Measurements from ENCODE around the gene TOR2A. TPM values are rescaled to one million over a fixed set of nuclear protein-coding genes. Genes with fewer than 3 reads are reported as not detected.
A peak's percentile ranks its signal among the peaks of the same experiment; 100 is the strongest.
"Not testable (repeated sequence)": the region's sequence is repeated elsewhere in the genome, so short reads cannot be mapped to it uniquely, and the experiment has no call there.

TOR2A gene
- total RNA-seq, 3 donors from 2014 or later: 9.5 to 16.7 (median 9.6) TPM

- Histone ChIP-seq H3K9me3 (no peaks in the 10 kb centered on the region), H3K27ac (peak overlapping the region in 1 of 2 donors; percentile 84), H3K4me3 (peak overlapping the region in 1 of 3 donors; percentile 37), H3K27me3 (no peaks in the 10 kb centered on the region), H3K4me1 (no peaks in the 10 kb centered on the region), H3K36me3 (no peaks in the 10 kb centered on the region)
- TF ChIP-seq POLR2A (IDR thresholded peaks at IDR 0.05): no peak
- no peak for TF ChIP-seq POLR2AphosphoS5 (IDR thresholded peaks at IDR 0.05)
- intact Hi-C loops (cut with DNase I; ENCODE audit: low total_unique reads): no loop called here
- DNase-seq (ENCODE audit: low spot score in 2 of 2): no peak
These were observed 26.4 kb upstream of the TOR2A start for GRCh38 chr9:127761491-127761956.

- Histone ChIP-seq H3K4me1 (no peaks in the 10 kb centered on the region), H3K27ac (peak overlapping the region in 1 of 2 donors; percentile 84), H3K36me3 (no peaks in the 10 kb centered on the region), H3K4me3 (no peak overlapping the region), H3K9me3 (no peaks in the 10 kb centered on the region), H3K27me3 (peaks cover 0 to 3% of the 10 kb centered on the region in 2 donors)
- TF ChIP-seq CTCF (IDR thresholded peaks at IDR 0.05) (no peak), POLR2A (IDR thresholded peaks at IDR 0.05) (no peak)
- intact Hi-C loops (cut with DNase I; ENCODE audit: low total_unique reads): no loop called here
- no peak for DNase-seq (ENCODE audit: low spot score in 2 of 2)
These were observed 26.0 kb upstream of the TOR2A start for GRCh38 chr9:127761061-127761460.

DNA sequence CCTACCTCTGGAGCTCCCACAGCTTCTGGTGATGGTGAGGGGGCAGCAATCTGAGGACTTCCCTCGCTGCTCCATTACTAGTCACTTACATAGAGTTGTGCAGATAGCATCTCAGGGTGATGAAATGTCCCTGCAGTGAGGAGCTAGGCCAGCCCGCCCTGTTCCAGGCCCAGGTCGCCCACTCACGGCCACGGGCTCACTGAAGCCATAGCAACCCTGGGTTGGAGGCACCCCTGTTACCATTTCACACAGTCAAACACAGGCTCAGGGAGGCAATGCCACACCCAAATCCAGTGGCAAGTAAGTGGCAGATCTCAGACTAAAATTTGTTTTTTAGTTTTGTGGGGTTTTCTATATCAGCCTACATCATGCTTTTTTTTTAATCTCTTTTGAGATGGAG, 23.7 kb upstream of the TOR2A start:
- no peak for DNase-seq (ENCODE audit: low spot score in 2 of 2)
- peaks cover 4 to 25% of the 10 kb centered on the region in 2 donors for H3K27me3 ChIP-seq

GRCh38 chr9:127756776-127757175, 21.7 kb upstream of the TOR2A start:
- DNase-seq (ENCODE audit: low spot score in 2 of 2); H3K27ac ChIP-seq; H3K4me1 ChIP-seq; intact Hi-C loops (cut with DNase I; ENCODE audit: low total_unique reads); H3K36me3 ChIP-seq; H3K4me3 ChIP-seq; H3K9me3 ChIP-seq: not testable (repeated sequence)
- peaks cover 4 to 31% of the 10 kb centered on the region in 2 donors for H3K27me3 ChIP-seq

More for the DNA sequence above, 23.7 kb upstream of the TOR2A start:
- Histone ChIP-seq H3K4me3 (no peak overlapping the region), H3K27ac (no peak overlapping the region), H3K9me3 (no peaks in the 10 kb centered on the region), H3K36me3 (no peaks in the 10 kb centered on the region), H3K4me1 (peaks cover 3 to 4% of the 10 kb centered on the region in 2 donors)
- no peak for TF ChIP-seq CTCF (IDR thresholded peaks at IDR 0.05)
- no peak for TF ChIP-seq POLR2AphosphoS5 (IDR thresholded peaks at IDR 0.05)
- TF ChIP-seq POLR2A (IDR thresholded peaks at IDR 0.05): no peak
- intact Hi-C loops (cut with DNase I; ENCODE audit: low total_unique reads): no loop called here

DNA sequence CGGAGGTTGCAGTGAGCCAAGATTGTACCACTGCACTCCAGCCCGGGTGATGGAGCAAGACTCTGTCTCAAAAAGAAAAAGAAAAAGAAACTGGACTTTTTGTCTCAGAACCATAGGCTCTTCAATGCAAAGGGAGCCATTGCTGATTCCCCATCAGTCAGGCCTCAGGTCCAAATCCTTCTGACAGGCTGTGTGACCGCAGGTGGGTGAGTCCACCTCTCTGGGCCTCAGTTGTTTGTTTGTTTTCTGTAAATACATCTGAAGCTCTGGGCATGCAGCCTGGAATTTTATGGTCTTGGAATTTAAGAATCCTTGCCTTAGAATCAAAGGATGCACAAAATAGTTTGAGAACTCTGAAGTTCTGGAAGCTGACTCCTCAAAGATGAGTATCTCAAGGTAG, 21.1 kb upstream of the TOR2A start:
- Histone ChIP-seq H3K27me3 (peaks cover 4 to 31% of the 10 kb centered on the region in 2 donors), H3K4me1 (peaks cover 3 to 4% of the 10 kb centered on the region in 2 donors), H3K36me3 (no peaks in the 10 kb centered on the region), H3K4me3 (no peak overlapping the region), H3K27ac (no peak overlapping the region), H3K9me3 (no peaks in the 10 kb centered on the region)
- intact Hi-C loops (cut with DNase I; ENCODE audit: low total_unique reads): no loop called here
- TF ChIP-seq CTCF (IDR thresholded peaks at IDR 0.05) (no peak), POLR2AphosphoS5 (IDR thresholded peaks at IDR 0.05) (no peak), POLR2A (IDR thresholded peaks at IDR 0.05) (no peak)
- DNase-seq (ENCODE audit: low spot score in 2 of 2): no peak

DNA sequence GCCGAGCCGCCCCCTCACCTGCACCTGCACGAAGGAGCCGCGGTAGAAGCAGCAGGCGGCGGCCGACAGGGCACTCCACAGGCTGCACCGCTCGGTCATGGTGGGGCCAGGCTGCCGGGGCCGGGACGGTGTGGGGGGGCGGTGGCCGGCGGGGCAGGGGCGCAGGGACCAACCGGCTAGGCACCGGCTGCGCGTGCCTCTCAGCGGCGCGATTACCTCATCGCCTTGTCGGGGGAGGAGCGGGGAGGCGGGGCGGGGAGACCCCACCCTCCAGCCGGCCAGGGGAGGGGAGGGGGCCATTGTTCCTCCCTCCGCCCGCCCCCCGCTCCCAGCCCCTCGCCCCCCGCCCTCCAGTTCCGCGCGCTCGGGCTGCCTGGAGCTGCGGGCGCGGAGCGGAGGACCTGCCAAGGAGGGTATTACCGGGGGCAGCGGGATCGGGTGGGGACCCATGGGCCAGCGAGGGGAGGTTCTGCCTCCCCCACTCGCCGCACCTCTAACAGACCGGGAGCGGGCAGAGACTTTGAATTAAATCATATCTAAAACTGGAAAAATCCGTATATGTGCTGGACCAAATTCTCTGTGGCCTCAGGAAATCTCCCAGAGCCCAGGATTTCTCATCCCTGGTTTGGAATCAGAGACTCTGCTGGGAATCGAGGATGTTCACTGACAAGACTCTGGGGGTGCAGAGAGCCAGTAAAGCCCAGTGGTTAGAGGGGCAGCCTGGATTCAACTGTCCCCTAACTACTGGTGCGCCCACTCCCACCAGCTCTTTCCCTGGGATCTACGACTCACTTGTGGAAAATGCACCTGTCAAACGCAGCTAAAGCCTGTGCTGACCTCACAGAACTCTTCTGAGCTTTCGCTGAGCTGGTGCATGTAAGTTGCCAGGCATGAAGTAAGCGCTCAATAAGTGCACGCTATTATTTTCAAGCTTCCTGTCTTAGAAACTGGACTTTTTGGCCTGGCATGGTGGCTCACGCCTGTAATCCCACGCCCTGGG, 20.3 kb upstream of the TOR2A start:
- peak overlapping the region; percentile 1 to 59 (median 26) for H3K4me3 ChIP-seq
- H3K27me3 ChIP-seq: peaks cover 4 to 31% of the 10 kb centered on the region in 2 donors
- DNase-seq (ENCODE audit: low spot score in 2 of 2): no peak
- peak overlapping the region in 1 of 2 donors; percentile 55 for H3K27ac ChIP-seq
- H3K9me3 ChIP-seq: no peaks in the 10 kb centered on the region
- H3K4me1 ChIP-seq: peaks cover 3 to 4% of the 10 kb centered on the region in 2 donors
- TF ChIP-seq POLR2A (IDR thresholded peaks at IDR 0.05) (no peak), CTCF (IDR thresholded peaks at IDR 0.05) (no peak), POLR2AphosphoS5 (IDR thresholded peaks at IDR 0.05) (no peak)
- intact Hi-C loops (cut with DNase I; ENCODE audit: low total_unique reads): no loop called here
- no peaks in the 10 kb centered on the region for H3K36me3 ChIP-seq

All from breast epithelium (tissue), 4 donors.